Measurements from ENCODE around the gene PRR3.
A peak's percentile ranks its signal among the peaks of the same experiment; 100 is the strongest.
"Not testable (repeated sequence)": the region's sequence is repeated elsewhere in the genome, so short reads cannot be mapped to it uniquely, and the experiment has no call there.

Gene PRR3, protein sequence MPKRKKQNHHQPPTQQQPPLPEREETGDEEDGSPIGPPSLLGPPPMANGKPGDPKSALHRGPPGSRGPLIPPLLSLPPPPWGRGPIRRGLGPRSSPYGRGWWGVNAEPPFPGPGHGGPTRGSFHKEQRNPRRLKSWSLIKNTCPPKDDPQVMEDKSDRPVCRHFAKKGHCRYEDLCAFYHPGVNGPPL

GRCh38 chr6:30556906-30557682 is at the start of gene PRR3:
Gene PRR3 (plus strand): TSS chr6:30557295. CDS start chr6:30557345, 50 bp downstream.
- peak; percentile 61 to 74 (median 65) for DNase-seq (ENCODE audit: low read depth in 3 of 3, low spot score in 1 of 3)

DNA sequence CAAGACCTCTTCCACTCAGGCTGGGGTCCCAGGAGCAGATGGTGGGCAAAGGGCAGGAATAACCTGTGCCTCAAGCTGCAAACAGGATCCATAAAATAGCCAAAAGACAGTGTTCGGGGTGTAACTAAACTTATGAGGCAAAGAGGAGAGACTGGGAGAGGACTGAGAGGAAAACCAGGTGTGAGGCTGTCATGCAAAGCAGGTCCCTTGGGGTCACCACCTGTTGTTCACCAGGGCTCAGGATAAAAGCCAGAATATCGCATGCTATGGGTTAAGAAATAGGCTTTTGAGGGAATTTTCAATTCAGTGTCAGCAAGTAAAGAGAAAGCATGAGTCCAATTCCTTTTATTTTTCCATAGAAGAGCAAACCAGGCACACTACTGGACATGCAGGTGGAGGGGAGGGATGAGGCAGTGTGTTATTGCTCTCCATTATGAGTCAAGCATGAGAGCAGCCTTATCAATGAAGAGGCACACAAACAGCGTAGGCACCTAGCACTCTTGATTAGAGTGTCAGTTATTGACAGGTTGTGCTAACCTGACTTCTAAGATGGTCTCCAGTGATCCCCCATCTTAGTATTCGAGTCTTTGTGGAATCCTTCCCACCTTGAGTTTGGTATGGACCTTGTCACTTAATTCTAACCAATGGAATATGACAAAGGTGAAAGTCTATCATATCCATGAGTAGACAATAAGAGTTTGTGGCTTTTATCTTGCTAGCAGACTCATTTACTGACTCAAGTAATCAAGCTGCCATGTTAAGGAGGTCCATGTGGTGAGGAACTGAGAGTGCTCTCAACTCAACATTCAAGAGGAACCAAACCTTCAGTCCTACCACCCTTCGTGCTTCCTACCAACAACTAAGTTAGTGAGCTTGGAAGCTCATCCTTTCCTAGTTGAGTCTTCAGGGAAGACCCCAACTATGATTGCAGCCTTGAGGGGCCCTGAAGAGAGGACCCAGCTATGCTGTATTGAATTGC is 49.0 kb upstream of the PRR3 start:
- no peak for DNase-seq (ENCODE audit: low read depth in 3 of 3, low spot score in 1 of 3)

- no peak for DNase-seq (ENCODE audit: low read depth in 3 of 3, low spot score in 1 of 3)
Observed at GRCh38 chr6:30508890-30509736, 48.0 kb upstream of the PRR3 start.

GRCh38 chr6:30510419-30511168 is 46.5 kb upstream of the PRR3 start:
- no peak for DNase-seq (ENCODE audit: low read depth in 3 of 3, low spot score in 1 of 3)

GRCh38 chr6:30511169-30511546 is 45.9 kb upstream of the PRR3 start:
- DNase-seq (ENCODE audit: low read depth in 3 of 3, low spot score in 1 of 3), result no peak

DNA sequence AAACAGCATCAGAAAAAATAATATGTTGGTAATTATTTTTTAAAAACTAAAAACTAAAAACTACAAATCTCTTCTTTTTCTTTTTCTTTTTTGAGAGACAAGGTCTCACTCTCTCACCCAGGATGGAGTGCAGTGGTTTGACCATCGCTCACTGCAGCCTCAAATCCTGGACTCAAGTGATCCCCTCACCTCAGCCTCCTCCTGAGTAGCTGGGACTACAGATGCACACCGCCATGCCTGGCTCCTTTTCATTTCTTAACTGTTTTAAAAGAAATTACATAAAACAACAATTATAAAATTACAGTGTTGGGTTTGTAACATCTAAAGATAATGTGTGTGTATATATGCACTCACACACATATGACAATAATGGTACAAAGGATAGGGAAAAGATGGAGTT is 43.6 kb upstream of the PRR3 start:
- no peak for DNase-seq (ENCODE audit: low read depth in 3 of 3, low spot score in 1 of 3)

DNA sequence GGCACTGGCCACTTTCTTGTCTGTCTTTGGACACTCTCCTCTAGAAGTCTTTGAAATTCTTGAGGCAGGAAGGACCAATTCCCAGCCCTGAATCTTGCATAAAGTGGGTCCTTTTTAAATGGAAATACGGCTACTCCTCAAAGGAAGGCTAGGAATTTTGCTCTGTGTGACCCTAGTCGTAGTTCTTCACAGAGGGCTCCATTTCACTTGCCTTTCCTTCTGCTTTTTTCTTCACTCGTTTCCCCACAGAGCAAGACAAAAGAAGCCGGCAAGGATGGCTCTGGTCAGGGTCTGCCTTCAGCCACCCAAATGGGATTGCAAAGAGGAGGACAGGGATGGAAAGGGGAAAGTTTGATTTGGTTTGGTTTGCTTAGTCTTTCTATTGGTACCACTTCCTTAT is 42.0 kb upstream of the PRR3 start:
- DNase-seq (ENCODE audit: low read depth in 3 of 3, low spot score in 1 of 3), result no peak

GRCh38 chr6:30515944-30516753 is 40.9 kb upstream of the PRR3 start:
- DNase-seq (ENCODE audit: low read depth in 3 of 3, low spot score in 1 of 3), result peak; percentile 72 to 84 (median 78)

- DNase-seq (ENCODE audit: low read depth in 3 of 3, low spot score in 1 of 3), result not testable (repeated sequence)
Observed at GRCh38 chr6:30516754-30517076, 40.4 kb upstream of the PRR3 start.

DNA sequence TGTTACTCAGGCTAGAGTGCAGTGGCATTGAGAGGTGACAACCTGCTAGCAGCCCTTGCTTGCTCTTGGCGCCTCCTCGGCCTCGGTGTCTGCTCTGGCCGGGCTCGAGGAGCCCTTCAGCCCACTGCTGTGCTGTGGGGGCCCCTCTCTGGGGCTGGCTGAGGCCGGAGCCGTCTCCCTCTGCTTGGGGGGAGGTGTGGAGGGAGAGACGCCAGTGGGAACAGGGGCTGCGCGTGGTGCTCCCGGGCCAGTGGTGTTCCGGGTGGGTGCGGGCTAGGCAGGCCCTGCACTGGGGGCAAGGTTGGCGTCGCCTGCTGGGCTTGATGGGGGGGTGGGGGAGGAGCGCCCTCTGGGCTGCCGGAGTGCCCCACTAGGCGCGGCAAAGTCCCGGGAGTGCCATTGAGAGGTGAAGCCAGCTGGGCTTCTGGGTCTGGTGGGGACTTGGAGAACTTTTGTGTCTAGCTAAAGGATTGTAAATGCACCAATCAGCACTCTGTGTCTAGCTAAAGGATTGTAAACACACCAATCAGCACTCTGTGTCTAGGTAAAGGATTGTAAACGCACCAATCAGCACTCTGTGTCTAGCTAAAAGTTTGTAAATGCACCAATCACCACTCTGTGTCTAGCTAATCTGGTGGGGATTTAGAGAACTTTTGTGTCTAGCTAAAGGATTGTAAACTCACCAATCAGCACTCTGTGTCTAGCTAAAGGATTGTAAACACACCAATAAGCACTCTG is 39.2 kb upstream of the PRR3 start:
- not testable (repeated sequence) for DNase-seq (ENCODE audit: low read depth in 3 of 3, low spot score in 1 of 3)

DNA sequence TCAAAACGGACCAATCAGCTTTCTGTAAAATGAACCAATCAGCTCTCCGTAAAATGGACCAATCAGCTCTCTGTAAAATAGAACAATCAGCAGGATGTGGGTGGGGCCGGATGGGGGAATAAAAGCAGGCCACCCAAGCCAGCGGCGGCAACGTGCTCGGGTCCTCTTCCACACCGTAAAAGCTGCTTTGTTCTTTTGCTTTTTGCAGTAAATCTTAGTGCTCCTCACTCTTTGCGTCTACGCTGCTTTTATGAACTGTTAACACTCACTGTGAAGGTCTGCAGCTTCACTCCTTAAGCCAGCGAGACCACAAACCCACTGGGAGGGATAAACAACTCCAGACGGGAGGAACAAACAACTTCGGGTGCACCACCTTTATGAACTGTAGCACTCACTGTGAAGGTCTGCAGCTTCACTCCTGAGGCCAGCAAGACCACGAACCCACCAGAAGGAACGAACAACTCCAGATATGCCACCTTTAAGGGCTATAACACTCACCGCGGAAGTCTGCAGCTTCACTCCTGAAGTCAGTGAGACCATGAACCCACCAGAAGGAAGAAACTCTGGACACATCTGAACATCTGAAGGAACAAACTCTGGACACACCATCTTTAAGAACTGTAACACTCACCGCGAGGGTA is 38.5 kb upstream of the PRR3 start:
- not testable (repeated sequence) for DNase-seq (ENCODE audit: low read depth in 3 of 3, low spot score in 1 of 3)

- DNase-seq (ENCODE audit: low read depth in 3 of 3, low spot score in 1 of 3), result no peak
Observed at GRCh38 chr6:30520522-30520921, 36.6 kb upstream of the PRR3 start.

DNA sequence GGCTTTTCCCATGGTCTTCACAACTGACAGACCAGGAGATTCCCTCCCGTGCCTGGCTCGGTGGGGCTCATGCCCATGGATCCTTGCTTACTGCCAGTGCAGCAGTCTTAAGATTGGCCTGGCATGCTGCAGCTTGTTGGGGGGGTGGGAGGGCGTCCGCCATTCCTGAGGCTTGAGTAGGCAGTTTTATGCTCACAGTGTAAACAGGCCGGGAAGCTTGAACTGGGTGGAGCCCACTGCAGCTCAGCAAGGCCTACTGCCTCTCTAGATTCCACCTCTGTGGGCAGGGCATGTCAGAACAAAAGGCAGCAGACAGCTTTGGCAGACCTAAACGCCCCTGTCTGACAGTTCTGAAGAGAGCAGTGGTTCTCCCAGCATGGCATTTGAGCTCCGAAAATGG is 36.0 kb upstream of the PRR3 start:
- DNase-seq (ENCODE audit: low read depth in 3 of 3, low spot score in 1 of 3), result not testable (repeated sequence)

GRCh38 chr6:30521952-30522351 is 35.1 kb upstream of the PRR3 start:
- DNase-seq (ENCODE audit: low read depth in 3 of 3, low spot score in 1 of 3), result not testable (repeated sequence)

GRCh38 chr6:30526444-30526843 is 30.7 kb upstream of the PRR3 start:
- not testable (repeated sequence) for DNase-seq (ENCODE audit: low read depth in 3 of 3, low spot score in 1 of 3)

- DNase-seq (ENCODE audit: low read depth in 3 of 3, low spot score in 1 of 3), result peak in 1 of 3 donors; percentile 42
Observed at GRCh38 chr6:30529349-30529875, 27.7 kb upstream of the PRR3 start.

DNA sequence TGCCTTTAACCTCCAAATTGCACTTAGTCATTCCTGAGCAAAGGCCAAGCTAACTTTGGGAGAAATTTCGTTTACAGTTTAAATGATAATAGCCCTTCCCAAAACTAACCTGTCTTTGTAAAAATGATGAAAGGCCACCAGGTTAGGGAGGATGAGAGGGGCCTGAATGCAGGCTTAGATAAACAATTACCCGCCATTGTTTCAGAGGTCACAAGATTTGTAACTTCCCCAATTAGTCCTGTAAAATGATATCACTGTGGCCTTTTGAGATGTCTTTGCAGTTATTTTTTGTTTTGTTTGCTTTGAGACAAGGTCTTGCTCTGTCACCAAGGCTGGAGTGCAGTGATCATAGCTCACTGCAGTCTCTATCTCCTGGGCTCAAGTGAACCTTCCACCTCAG is 27.1 kb upstream of the PRR3 start:
- no peak for DNase-seq (ENCODE audit: low read depth in 3 of 3, low spot score in 1 of 3)

Measured in stimulated activated CD4-positive, alpha-beta T cell treated with anti-CD3 and anti-CD28 coated beads, TNF-alpha, amount 100 ng/mL, for 1 hour (primary cell).